ENCODE measurements around the gene OR10G8. TPM values are rescaled to one million over a fixed set of nuclear protein-coding genes. Genes with fewer than 3 reads are reported as not detected.

Gene OR10G8
- total and polyA plus RNA-seq, 2 donors from 2014 or later: not detected

DNA sequence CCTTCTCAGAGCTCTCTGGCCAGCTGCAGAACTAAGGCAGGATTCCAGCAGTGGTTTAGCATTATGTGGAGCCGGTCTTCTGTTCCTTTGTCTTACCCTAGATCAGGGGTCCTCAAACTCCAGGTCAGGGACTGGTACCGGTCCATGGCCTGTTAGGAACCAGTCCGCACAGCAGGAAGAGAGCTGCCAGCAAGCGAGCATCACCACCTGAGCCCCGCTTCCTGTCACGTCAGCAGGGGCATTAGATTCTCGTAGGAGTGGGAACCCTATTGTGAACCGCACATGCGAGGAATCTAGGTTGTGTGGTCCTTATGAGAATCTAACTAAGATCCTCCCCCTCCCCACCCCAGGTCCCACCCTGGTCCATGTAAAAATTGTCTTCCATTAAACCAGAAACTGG is 13.0 kb downstream of the OR10G8 start:
- Histone ChIP-seq H3K9me3 (ENCODE audit: control insufficient read depth in 2 of 3, insufficient read depth in 1 of 3, low read length in 3 of 3) (no peaks in the 10 kb centered on the region), H3K9ac (ENCODE audit: low read length in 3 of 3) (no peak overlapping the region), H3K4me3 (ENCODE audit: low read length in 3 of 3) (no peak overlapping the region), H3K27me3 (ENCODE audit: control insufficient read depth, insufficient read depth, low read length) (no peaks in the 10 kb centered on the region), H3K4me1 (ENCODE audit: control insufficient read depth in 2 of 3, insufficient read depth in 2 of 3, low read depth in 1 of 3, low read length in 3 of 3) (no peaks in the 10 kb centered on the region), H3K36me3 (ENCODE audit: control insufficient read depth in 2 of 3, insufficient read depth in 3 of 3, low read length in 3 of 3) (no peaks in the 10 kb centered on the region), H3K27ac (ENCODE audit: low read depth in 2 of 2, low read length in 2 of 2) (no peak overlapping the region)
- TF ChIP-seq, protein P1, sequence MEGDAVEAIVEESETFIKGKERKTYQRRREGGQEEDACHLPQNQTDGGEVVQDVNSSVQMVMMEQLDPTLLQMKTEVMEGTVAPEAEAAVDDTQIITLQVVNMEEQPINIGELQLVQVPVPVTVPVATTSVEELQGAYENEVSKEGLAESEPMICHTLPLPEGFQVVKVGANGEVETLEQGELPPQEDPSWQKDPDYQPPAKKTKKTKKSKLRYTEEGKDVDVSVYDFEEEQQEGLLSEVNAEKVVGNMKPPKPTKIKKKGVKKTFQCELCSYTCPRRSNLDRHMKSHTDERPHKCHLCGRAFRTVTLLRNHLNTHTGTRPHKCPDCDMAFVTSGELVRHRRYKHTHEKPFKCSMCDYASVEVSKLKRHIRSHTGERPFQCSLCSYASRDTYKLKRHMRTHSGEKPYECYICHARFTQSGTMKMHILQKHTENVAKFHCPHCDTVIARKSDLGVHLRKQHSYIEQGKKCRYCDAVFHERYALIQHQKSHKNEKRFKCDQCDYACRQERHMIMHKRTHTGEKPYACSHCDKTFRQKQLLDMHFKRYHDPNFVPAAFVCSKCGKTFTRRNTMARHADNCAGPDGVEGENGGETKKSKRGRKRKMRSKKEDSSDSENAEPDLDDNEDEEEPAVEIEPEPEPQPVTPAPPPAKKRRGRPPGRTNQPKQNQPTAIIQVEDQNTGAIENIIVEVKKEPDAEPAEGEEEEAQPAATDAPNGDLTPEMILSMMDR (IDR thresholded peaks at IDR 0.05; ENCODE audit: borderline replicate concordance, extremely low read depth, insufficient read depth): no peak
- intact Hi-C loops (cut with DNase I): no loop called here
- no peak for DNase-seq
- no peak for FAIRE-seq

DNA sequence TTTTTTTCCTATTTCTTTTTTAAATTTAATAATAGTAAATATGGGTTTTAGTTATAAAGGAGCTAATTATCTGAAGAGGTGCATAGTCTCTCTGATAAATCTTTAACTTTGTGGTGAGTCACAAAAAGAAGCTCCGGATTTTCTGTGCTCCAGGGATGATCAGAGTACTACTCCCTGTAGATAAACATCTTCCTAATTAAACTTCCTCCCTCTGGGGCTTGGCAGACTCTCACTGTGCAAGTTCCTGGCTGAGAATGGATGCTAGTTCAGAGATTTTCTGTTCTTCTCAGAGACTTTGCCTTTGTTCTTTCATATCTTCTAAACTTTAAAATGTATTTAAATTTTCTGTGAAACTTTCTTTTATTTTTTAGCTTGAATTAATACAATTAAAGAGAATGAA is 14.7 kb downstream of the OR10G8 start, which contains the start of gene OR10G7:
Gene OR10G7, minus strand, starts transcription at position 72 of the 400 bp plus-strand sequence. CDS start 2,324 bp downstream, outside the sequence.
- Histone ChIP-seq H3K36me3 (ENCODE audit: control insufficient read depth in 2 of 3, insufficient read depth in 3 of 3, low read length in 3 of 3) (no peaks in the 10 kb centered on the region), H3K9ac (ENCODE audit: low read length in 3 of 3) (no peak within 1 kb of the TSS), H3K4me1 (ENCODE audit: control insufficient read depth in 2 of 3, insufficient read depth in 2 of 3, low read depth in 1 of 3, low read length in 3 of 3) (no peaks in the 10 kb centered on the region), H3K4me3 (ENCODE audit: low read length in 3 of 3) (no peak within 1 kb of the TSS), H3K9me3 (ENCODE audit: control insufficient read depth in 2 of 3, insufficient read depth in 1 of 3, low read length in 3 of 3) (no peaks in the 10 kb centered on the region), H3K27me3 (ENCODE audit: control insufficient read depth, insufficient read depth, low read length) (no peaks in the 10 kb centered on the region), H3K27ac (ENCODE audit: low read depth in 2 of 2, low read length in 2 of 2) (no peak within 1 kb of the TSS)
- DNase-seq (peak in 1 of 5 donors; percentile 1), FAIRE-seq (no peak)
- intact Hi-C loops (cut with DNase I): no loop called here
- TF ChIP-seq, protein P1 (IDR thresholded peaks at IDR 0.05; ENCODE audit: borderline replicate concordance, extremely low read depth, insufficient read depth): no peak

DNA sequence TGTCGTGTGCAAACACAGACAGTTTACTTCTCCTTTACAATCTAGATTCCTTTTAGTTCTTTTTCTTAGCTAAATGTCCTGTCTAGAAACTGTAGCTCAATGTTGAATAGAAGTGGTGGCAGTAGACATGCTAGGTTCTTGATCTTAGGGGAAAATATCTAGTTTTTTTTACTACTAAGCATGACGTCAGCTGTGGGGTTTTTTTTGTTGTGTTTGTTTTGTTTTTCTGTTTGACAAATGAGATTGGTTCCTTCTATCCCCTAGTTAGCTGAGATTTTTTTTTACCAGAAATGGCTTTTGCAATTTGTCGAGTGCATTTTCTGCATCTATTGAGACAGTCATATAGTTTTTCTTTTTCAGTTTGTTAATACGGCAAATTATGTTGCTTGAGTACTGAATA is 16.8 kb downstream of the OR10G8 start:
- Histone ChIP-seq H3K9ac (ENCODE audit: low read length in 3 of 3) (no peak overlapping the region), H3K4me3 (ENCODE audit: low read length in 3 of 3) (no peak overlapping the region), H3K36me3 (ENCODE audit: control insufficient read depth in 2 of 3, insufficient read depth in 3 of 3, low read length in 3 of 3) (no peaks in the 10 kb centered on the region), H3K27ac (ENCODE audit: low read depth in 2 of 2, low read length in 2 of 2) (no peak overlapping the region), H3K4me1 (ENCODE audit: control insufficient read depth in 2 of 3, insufficient read depth in 2 of 3, low read depth in 1 of 3, low read length in 3 of 3) (no peaks in the 10 kb centered on the region), H3K9me3 (ENCODE audit: control insufficient read depth in 2 of 3, insufficient read depth in 1 of 3, low read length in 3 of 3) (no peaks in the 10 kb centered on the region), H3K27me3 (ENCODE audit: control insufficient read depth, insufficient read depth, low read length) (no peaks in the 10 kb centered on the region)
- FAIRE-seq: no peak
- no peak for DNase-seq
- intact Hi-C loops (cut with DNase I): no loop called here
- TF ChIP-seq, protein P1 (IDR thresholded peaks at IDR 0.05; ENCODE audit: borderline replicate concordance, extremely low read depth, insufficient read depth): no peak

DNA sequence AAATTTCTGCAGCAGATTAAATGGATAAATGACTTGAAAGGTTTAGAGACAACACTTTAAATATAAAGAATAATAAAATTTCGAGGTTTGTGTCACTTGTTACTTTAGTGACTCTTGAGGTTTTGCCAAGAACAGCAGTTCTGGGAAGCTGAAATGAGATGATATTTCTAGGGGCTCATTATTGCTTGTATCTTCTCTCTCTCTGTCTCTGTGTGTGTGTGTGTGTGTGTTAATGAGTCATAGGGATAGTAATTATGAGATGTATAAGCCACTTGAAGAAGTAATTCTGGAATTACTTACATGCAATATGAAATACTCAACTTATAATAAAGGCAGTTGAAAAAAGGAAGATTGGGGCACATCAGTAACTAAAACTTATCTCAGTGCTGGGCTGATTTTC is 24.1 kb downstream of the OR10G8 start:
- H3K4me1 ChIP-seq (ENCODE audit: control insufficient read depth in 2 of 3, insufficient read depth in 2 of 3, low read depth in 1 of 3, low read length in 3 of 3): no peaks in the 10 kb centered on the region
- H3K4me3 ChIP-seq (ENCODE audit: low read length in 3 of 3): no peak overlapping the region
- DNase-seq (no peak), FAIRE-seq (no peak)
- H3K9ac ChIP-seq (ENCODE audit: low read length in 3 of 3): no peak overlapping the region
- intact Hi-C loops (cut with DNase I): no loop called here
- no peaks in the 10 kb centered on the region for H3K9me3 ChIP-seq (ENCODE audit: control insufficient read depth in 2 of 3, insufficient read depth in 1 of 3, low read length in 3 of 3)
- H3K36me3 ChIP-seq (ENCODE audit: control insufficient read depth in 2 of 3, insufficient read depth in 3 of 3, low read length in 3 of 3): no peaks in the 10 kb centered on the region
- TF ChIP-seq, protein P1 (IDR thresholded peaks at IDR 0.05; ENCODE audit: borderline replicate concordance, extremely low read depth, insufficient read depth): no peak
- H3K27me3 ChIP-seq (ENCODE audit: control insufficient read depth, insufficient read depth, low read length): no peaks in the 10 kb centered on the region
- H3K27ac ChIP-seq (ENCODE audit: low read depth in 2 of 2, low read length in 2 of 2): no peak overlapping the region

Data from kidney (tissue), 14 donors.